ENCODE data around the gene PYM1.

Gene PYM1

GRCh38 chr12:55927588-55928502, at the start of gene PYM1:
PYM1 (minus strand) TSS chr12:55927894; CDS start chr12:55927761, 133 bp downstream.
- H3K36me3 Mint-ChIP-seq (ENCODE audit: low read depth), result peaks cover 47% of the 10 kb centered on the region
- no peaks in the 10 kb centered on the region for H3K9me3 Mint-ChIP-seq
- H3K27me3 Mint-ChIP-seq (ENCODE audit: low read depth), result peaks cover 2% of the 10 kb centered on the region
- peak within 1 kb of the TSS; percentile 97 for H3K27ac Mint-ChIP-seq
- peak within 1 kb of the TSS; percentile 99 for H3K4me3 Mint-ChIP-seq
- peaks cover 40% of the 10 kb centered on the region for H3K4me1 Mint-ChIP-seq (ENCODE audit: low read depth)
- DNase-seq (ENCODE audit: low spot score), result peak; percentile 74

GRCh38 chr12:55974308-55974730, 46.6 kb upstream of the PYM1 start:
- H3K36me3 Mint-ChIP-seq (ENCODE audit: low read depth), result peaks cover 12% of the 10 kb centered on the region
- DNase-seq (ENCODE audit: low spot score), result no peak
- no peak overlapping the region for H3K4me3 Mint-ChIP-seq

DNA sequence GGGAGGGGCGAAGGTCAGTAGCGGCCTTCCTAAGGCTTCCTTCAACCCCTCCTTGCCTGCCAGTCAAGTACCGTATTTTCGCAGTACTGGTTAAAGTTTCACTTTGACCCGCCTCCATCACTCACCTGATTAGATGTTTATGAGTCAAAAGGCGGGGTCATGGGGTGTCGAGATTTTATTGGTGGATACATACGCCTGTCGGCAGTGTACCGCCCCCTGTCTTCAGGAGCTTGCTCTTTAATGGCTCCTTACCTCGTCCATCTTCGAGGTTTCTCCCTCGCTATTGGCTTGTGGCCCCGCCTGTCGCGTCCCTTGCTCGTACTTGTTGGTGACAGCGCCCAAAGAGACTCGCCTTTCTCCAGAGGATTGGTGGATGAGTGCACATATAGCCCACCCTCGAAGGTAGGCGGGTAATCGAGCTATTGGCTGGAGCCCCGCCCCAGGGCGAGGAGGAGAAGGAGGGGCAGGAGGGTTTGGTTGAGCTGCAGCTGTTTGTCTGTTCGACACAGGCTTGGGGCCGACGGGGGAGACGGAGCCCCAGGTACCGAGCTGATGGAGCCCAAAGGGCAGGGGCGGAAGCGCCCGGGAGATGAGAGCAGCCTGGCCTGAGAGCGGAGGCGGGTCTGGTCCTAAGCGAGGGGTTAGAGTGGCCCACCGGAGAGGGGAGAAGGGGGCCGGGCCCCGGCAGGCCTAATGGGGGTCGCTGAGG, 46.1 kb upstream of the PYM1 start, which contains the start of gene RAB5B:
Gene RAB5B (plus strand): TSS at position 480 of the 709 bp plus-strand sequence. CDS start 12,883 bp downstream, outside the sequence.
- no peak within 1 kb of the TSS for H3K27ac Mint-ChIP-seq
- H3K9me3 Mint-ChIP-seq, result no peaks in the 10 kb centered on the region
- H3K4me1 Mint-ChIP-seq (ENCODE audit: low read depth), result peaks cover 13% of the 10 kb centered on the region
- DNase-seq (ENCODE audit: low spot score), result peak; percentile 99
- no peaks in the 10 kb centered on the region for H3K27me3 Mint-ChIP-seq (ENCODE audit: low read depth)
- no peak within 1 kb of the TSS for H3K4me3 Mint-ChIP-seq
- H3K36me3 Mint-ChIP-seq (ENCODE audit: low read depth), result peaks cover 14% of the 10 kb centered on the region

More at GRCh38 chr12:55974308-55974730, 46.6 kb upstream of the PYM1 start:
- H3K27me3 Mint-ChIP-seq (ENCODE audit: low read depth), result no peaks in the 10 kb centered on the region
- H3K27ac Mint-ChIP-seq, result no peak overlapping the region
- H3K9me3 Mint-ChIP-seq, result no peaks in the 10 kb centered on the region
- peaks cover 9% of the 10 kb centered on the region for H3K4me1 Mint-ChIP-seq (ENCODE audit: low read depth)

GRCh38 chr12:55972911-55973598, 45.4 kb upstream of the PYM1 start:
- peaks cover 18% of the 10 kb centered on the region for H3K4me1 Mint-ChIP-seq (ENCODE audit: low read depth)
- no peak overlapping the region for H3K27ac Mint-ChIP-seq
- no peak for DNase-seq (ENCODE audit: low spot score)
- H3K9me3 Mint-ChIP-seq, result no peaks in the 10 kb centered on the region
- H3K27me3 Mint-ChIP-seq (ENCODE audit: low read depth), result no peaks in the 10 kb centered on the region
- peaks cover 18% of the 10 kb centered on the region for H3K36me3 Mint-ChIP-seq (ENCODE audit: low read depth)
- no peak overlapping the region for H3K4me3 Mint-ChIP-seq

DNA sequence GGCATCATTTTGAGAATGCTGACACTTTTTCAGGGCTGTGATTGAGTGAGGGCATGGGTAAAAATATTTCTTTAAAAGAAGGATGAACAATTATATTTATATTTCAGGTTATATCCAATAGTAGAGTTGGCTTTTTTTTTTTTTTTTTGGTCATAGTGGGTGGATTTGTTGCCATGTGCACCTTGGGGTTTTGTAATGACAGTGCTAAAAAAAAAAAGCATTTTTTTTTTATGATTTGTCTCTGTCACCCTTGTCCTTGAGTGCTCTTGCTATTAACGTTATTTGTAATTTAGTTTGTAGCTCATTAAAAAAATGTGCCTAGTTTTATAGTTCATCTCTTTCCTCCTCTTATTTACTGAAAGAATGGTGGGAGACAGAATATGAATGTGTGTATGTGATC, 44.8 kb upstream of the PYM1 start:
- no peak overlapping the region for H3K4me3 Mint-ChIP-seq
- H3K27me3 Mint-ChIP-seq (ENCODE audit: low read depth), result no peaks in the 10 kb centered on the region
- peak overlapping the region; percentile 50 for H3K27ac Mint-ChIP-seq

DNA sequence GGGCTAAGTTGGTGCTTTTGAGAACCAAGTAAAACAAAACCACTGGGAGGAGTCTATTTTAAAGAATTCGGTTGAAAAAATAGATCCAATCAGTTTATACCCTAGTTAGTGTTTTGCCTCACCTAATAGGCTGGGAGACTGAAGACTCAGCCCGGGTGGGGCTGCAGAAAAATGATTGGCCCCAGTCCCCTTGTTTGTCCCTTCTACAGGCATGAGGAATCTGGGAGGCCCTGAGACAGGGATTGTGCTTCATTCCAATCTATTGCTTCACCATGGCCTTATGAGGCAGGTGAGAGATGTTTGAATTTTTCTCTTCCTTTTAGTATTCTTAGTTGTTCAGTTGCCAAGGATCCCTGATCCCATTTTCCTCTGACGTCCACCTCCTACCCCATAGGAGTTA, 44.3 kb upstream of the PYM1 start:
- DNase-seq (ENCODE audit: low spot score), result no peak
- no peak overlapping the region for H3K4me3 Mint-ChIP-seq
- H3K27me3 Mint-ChIP-seq (ENCODE audit: low read depth), result no peaks in the 10 kb centered on the region
- peak overlapping the region; percentile 50 for H3K27ac Mint-ChIP-seq
- no peaks in the 10 kb centered on the region for H3K9me3 Mint-ChIP-seq
- H3K36me3 Mint-ChIP-seq (ENCODE audit: low read depth), result peaks cover 25% of the 10 kb centered on the region
- peaks cover 23% of the 10 kb centered on the region for H3K4me1 Mint-ChIP-seq (ENCODE audit: low read depth)

More for the DNA sequence above, 44.8 kb upstream of the PYM1 start:
- peaks cover 24% of the 10 kb centered on the region for H3K36me3 Mint-ChIP-seq (ENCODE audit: low read depth)
- peaks cover 22% of the 10 kb centered on the region for H3K4me1 Mint-ChIP-seq (ENCODE audit: low read depth)
- no peak for DNase-seq (ENCODE audit: low spot score)
- H3K9me3 Mint-ChIP-seq, result no peaks in the 10 kb centered on the region

DNA sequence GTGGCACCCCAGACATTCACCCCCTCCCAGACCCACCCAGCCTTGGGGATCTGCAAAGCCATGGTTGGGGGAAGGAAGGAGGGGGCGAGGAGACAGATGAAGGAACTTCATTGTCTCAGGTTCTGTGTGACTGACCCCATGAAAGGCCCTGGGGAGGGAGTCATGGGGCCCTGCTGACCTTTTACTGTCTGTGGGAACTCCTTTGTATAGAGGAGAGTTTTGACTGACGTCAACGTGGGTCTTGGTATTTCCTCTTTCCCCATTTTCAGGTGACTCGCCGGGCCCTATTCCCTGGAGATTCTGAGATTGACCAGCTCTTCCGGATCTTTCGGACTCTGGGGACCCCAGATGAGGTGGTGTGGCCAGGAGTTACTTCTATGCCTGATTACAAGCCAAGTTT, 43.1 kb upstream of the PYM1 start:
- H3K9me3 Mint-ChIP-seq, result no peaks in the 10 kb centered on the region
- H3K4me1 Mint-ChIP-seq (ENCODE audit: low read depth), result peaks cover 28% of the 10 kb centered on the region
- no peak for DNase-seq (ENCODE audit: low spot score)
- H3K27me3 Mint-ChIP-seq (ENCODE audit: low read depth), result no peaks in the 10 kb centered on the region
- H3K27ac Mint-ChIP-seq, result no peak overlapping the region
- no peak overlapping the region for H3K4me3 Mint-ChIP-seq
- H3K36me3 Mint-ChIP-seq (ENCODE audit: low read depth), result peaks cover 25% of the 10 kb centered on the region

GRCh38 chr12:55969356-55969755, 41.7 kb upstream of the PYM1 start:
- Mint-ChIP-seq H3K4me3 (no peak overlapping the region), H3K27ac (peak overlapping the region; percentile 42), H3K36me3 (ENCODE audit: low read depth) (peaks cover 25% of the 10 kb centered on the region), H3K4me1 (ENCODE audit: low read depth) (peaks cover 29% of the 10 kb centered on the region), H3K27me3 (ENCODE audit: low read depth) (no peaks in the 10 kb centered on the region), H3K9me3 (no peaks in the 10 kb centered on the region)
- DNase-seq (ENCODE audit: low spot score), result no peak

DNA sequence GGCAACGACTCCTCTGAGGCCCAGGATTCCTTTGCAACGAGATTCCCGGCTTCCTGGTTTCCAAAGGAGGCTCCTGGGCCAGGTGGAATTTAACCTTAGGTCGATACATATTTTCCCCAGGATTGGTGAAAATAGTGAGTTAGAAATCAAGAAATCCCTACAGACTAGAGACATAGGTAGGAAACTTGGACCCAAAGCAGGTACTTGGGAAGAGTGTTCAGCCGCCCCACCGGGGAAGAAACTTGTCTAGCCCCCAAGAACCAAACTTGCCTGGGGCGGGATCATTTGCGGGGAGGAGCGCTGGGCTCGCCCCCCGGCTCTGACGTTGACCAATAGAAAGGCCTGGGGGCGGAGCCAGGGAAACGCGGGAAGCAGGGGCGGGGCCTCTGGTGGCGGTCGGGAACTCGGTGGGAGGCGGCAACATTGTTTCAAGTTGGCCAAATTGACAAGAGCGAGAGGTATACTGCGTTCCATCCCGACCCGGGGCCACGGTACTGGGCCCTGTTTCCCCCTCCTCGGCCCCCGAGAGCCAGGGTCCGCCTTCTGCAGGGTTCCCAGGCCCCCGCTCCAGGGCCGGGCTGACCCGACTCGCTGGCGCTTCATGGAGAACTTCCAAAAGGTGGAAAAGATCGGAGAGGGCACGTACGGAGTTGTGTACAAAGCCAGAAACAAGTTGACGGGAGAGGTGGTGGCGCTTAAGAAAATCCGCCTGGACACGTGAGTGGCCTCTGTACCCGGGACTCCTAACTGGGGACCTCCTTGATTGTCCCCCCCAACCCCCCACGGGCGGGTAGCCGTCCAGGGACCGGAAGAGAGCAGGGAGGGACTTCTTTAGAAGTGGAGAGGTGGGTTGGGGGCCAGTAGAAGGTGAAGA, 39.0 kb upstream of the PYM1 start, which contains the start of gene CDK2:
Gene CDK2 (plus strand): TSS at position 423 of the 874 bp plus-strand sequence. CDS start 179 bp downstream, at position 602.
- no peaks in the 10 kb centered on the region for H3K27me3 Mint-ChIP-seq (ENCODE audit: low read depth)
- peak within 1 kb of the TSS; percentile 99 for H3K4me3 Mint-ChIP-seq
- peak; percentile 88 for DNase-seq (ENCODE audit: low spot score)
- H3K27ac Mint-ChIP-seq, result peak within 1 kb of the TSS; percentile 88
- no peaks in the 10 kb centered on the region for H3K9me3 Mint-ChIP-seq
- H3K4me1 Mint-ChIP-seq (ENCODE audit: low read depth), result peaks cover 24% of the 10 kb centered on the region
- peaks cover 25% of the 10 kb centered on the region for H3K36me3 Mint-ChIP-seq (ENCODE audit: low read depth)

GRCh38 chr12:55965941-55966407, 38.3 kb upstream of the PYM1 start, which contains the start of gene PMEL:
PMEL (minus strand) TSS chr12:55966042; CDS start chr12:55966011, 31 bp downstream.
- Mint-ChIP-seq H3K36me3 (ENCODE audit: low read depth) (peaks cover 21% of the 10 kb centered on the region), H3K27ac (peak within 1 kb of the TSS; percentile 88), H3K27me3 (ENCODE audit: low read depth) (no peaks in the 10 kb centered on the region), H3K4me1 (ENCODE audit: low read depth) (peaks cover 24% of the 10 kb centered on the region), H3K4me3 (peak within 1 kb of the TSS; percentile 99), H3K9me3 (no peaks in the 10 kb centered on the region)
- DNase-seq (ENCODE audit: low spot score), result no peak

DNA sequence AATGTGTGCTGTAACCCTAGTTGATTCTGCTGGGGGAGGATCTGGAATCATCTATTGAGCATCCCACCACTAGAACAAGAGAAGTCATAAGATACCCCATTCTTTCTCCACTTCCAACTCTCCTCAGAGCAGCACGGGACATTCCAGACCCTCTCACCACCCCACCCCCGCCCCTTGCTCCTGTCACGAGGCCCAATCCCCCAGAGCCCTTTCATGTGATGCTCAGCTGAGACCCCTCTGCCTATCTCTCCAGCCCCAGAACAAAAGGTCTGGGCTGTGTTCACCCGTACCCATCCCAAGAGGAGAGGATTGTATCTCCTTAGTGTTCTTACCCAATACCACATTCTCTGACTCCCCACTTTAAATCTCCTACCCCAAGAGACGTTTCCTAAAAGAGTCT, 37.5 kb upstream of the PYM1 start:
- Mint-ChIP-seq H3K4me3 (peak overlapping the region; percentile 37), H3K36me3 (ENCODE audit: low read depth) (peaks cover 17% of the 10 kb centered on the region)

GRCh38 chr12:55963760-55964159, 36.1 kb upstream of the PYM1 start:
- no peak for DNase-seq (ENCODE audit: low spot score)
- Mint-ChIP-seq H3K27me3 (ENCODE audit: low read depth) (no peaks in the 10 kb centered on the region), H3K9me3 (no peaks in the 10 kb centered on the region), H3K36me3 (ENCODE audit: low read depth) (peaks cover 14% of the 10 kb centered on the region), H3K27ac (no peak overlapping the region), H3K4me3 (no peak overlapping the region), H3K4me1 (ENCODE audit: low read depth) (peaks cover 20% of the 10 kb centered on the region)

More for the DNA sequence above, 37.5 kb upstream of the PYM1 start:
- Mint-ChIP-seq H3K9me3 (no peaks in the 10 kb centered on the region), H3K27me3 (ENCODE audit: low read depth) (no peaks in the 10 kb centered on the region), H3K27ac (no peak overlapping the region), H3K4me1 (ENCODE audit: low read depth) (peaks cover 24% of the 10 kb centered on the region)
- no peak for DNase-seq (ENCODE audit: low spot score)

Data from T-helper 2 cell treated with Interferon-gamma antibody and Interleukin-4, amounts not matched to agents 5 μg/mL and 100 μg/mL, for 36 hours (primary cell).